Liver (tissue), 9 donors: ENCODE results near the gene TMEM108. TPM values are rescaled to one million over a fixed set of nuclear protein-coding genes. Genes with fewer than 3 reads are reported as not detected.

Experiments used
- DNase-seq: peaks from one replicate; pipeline ENCODE4 v3.0.0-alpha.2; 2017; ENCODE audit warnings: low spot score
- H3K27ac ChIP-seq, 2 donors: one replicate each; pipeline ENCODE4 v1.7.0; 2013; ENCODE audit warnings: inconsistent platforms in 2 of 2, low read length in 2 of 2, control low read depth in 1 of 2, low read depth in 1 of 2, mild to moderate bottlenecking in 1 of 2
- H3K27me3 ChIP-seq, 4 donors: one replicate each; pipeline versions ENCODE4 v1.6.1 to v1.7.0; 2013; ENCODE audit warnings: low read length in 3 of 4, inconsistent platforms in 1 of 4, mild to moderate bottlenecking in 1 of 4, moderate library complexity in 1 of 4; ENCODE audit not compliant: control insufficient read depth in 4 of 4, insufficient read depth in 4 of 4
- H3K36me3 ChIP-seq, 4 donors: one replicate each; pipeline versions ENCODE4 v1.6.1 to v1.7.0; 2013; ENCODE audit warnings: low read length in 3 of 4, mild to moderate bottlenecking in 3 of 4, low read depth in 1 of 4, moderate library complexity in 1 of 4; ENCODE audit not compliant: control insufficient read depth in 4 of 4, insufficient read depth in 3 of 4
- H3K4me1 ChIP-seq, 4 donors: one replicate each; pipeline versions ENCODE4 v1.6.1 to v1.7.0; 2013; ENCODE audit warnings: low read length in 3 of 4, mild to moderate bottlenecking in 3 of 4, moderate library complexity in 1 of 4; ENCODE audit not compliant: control insufficient read depth in 4 of 4, insufficient read depth in 4 of 4
- H3K4me3 ChIP-seq, 3 donors: one replicate each; pipeline versions ENCODE4 v1.6.1 to v1.7.0; 2013; ENCODE audit warnings: low read length in 3 of 3, control low read depth in 1 of 3, low read depth in 1 of 3, mild to moderate bottlenecking in 1 of 3
- H3K9ac ChIP-seq, 2 donors: one replicate each; pipeline ENCODE4 v1.7.0; 2013; ENCODE audit warnings: low read length in 2 of 2, mild to moderate bottlenecking in 2 of 2, moderate library complexity in 2 of 2, control low read depth in 1 of 2, low read depth in 1 of 2
- H3K9me3 ChIP-seq, 4 donors: one replicate each; pipeline versions ENCODE4 v1.6.1 to v1.7.0; 2013; ENCODE audit warnings: low read length in 3 of 4; ENCODE audit not compliant: control insufficient read depth in 4 of 4
- EGR1 ChIP-seq, 2 donors: IDR thresholded peaks; 2 replicates each; pipeline ENCODE4 v1.6.1; 2016 to 2018; ENCODE audit warnings: antibody characterized with exemption in 2 of 2, low read depth in 2 of 2
- FOXA1 ChIP-seq: IDR thresholded peaks from 2 replicates; pipeline ENCODE4 v1.6.1; 2016; ENCODE audit warnings: antibody characterized with exemption
- FOXA2 ChIP-seq: IDR thresholded peaks from 2 replicates; pipeline ENCODE4 v1.6.1; 2016; ENCODE audit warnings: antibody characterized with exemption
- GABPA ChIP-seq, 2 donors: IDR thresholded peaks in 1 of 2; conservative IDR thresholded peaks in 1 of 2; 2 replicates each; pipeline ENCODE4 v1.6.1; 2016; ENCODE audit warnings: antibody characterized with exemption in 2 of 2, mild to moderate bottlenecking in 1 of 2, moderate library complexity in 1 of 2
- HNF4A ChIP-seq, 2 donors: conservative IDR thresholded peaks; 2 replicates each; pipeline ENCODE4 v1.6.1; 2016; ENCODE audit warnings: antibody characterized with exemption in 2 of 2, mild to moderate bottlenecking in 2 of 2
- HNF4G ChIP-seq: IDR thresholded peaks from 2 replicates; pipeline ENCODE4 v1.6.1; 2016; ENCODE audit warnings: antibody characterized with exemption
- JUND ChIP-seq, 2 donors: IDR thresholded peaks; 2 replicates each; pipeline ENCODE4 v1.6.1; 2016; ENCODE audit warnings: antibody characterized with exemption in 2 of 2
- NR2F2 ChIP-seq: IDR thresholded peaks from 2 replicates; pipeline ENCODE4 v1.6.1; 2016; ENCODE audit warnings: antibody characterized with exemption
- RAD21 ChIP-seq, 2 donors: IDR thresholded peaks; 2 replicates each; pipeline ENCODE4 v1.6.1; 2016; ENCODE audit warnings: antibody characterized with exemption in 2 of 2, mild to moderate bottlenecking in 2 of 2
- RXRA ChIP-seq, 2 donors: IDR thresholded peaks; 2 replicates each; pipeline ENCODE4 v1.6.1; 2017 to 2018; ENCODE audit warnings: antibody characterized with exemption in 2 of 2, mild to moderate bottlenecking in 1 of 2
- SP1 ChIP-seq: IDR thresholded peaks from 2 replicates; pipeline ENCODE4 v1.6.1; 2018; ENCODE audit warnings: antibody characterized with exemption, mild to moderate bottlenecking
- TAF1 ChIP-seq: conservative IDR thresholded peaks from 2 replicates; pipeline ENCODE4 v1.6.1; 2016; ENCODE audit warnings: antibody characterized with exemption, mild to moderate bottlenecking
- YY1 ChIP-seq: IDR thresholded peaks from 2 replicates; pipeline ENCODE4 v1.6.1; 2016; ENCODE audit warnings: antibody characterized with exemption, mild to moderate bottlenecking
- WGBS: extraction: QIAGEN DNeasy Blood & Tissue Kit; methylation state at CpG from one replicate; pipeline ENCODE4 v1.1.7; 2013; 5-methylcytosine and 5-hydroxymethylcytosine counted together
- polyA plus RNA-seq, 2 donors: library from polyadenylated mRNA; stranded (reverse) in 1 of 2; unstranded in 1 of 2; fragments of 200-250 nt in 1 of 2; fragments of >200 nt in 1 of 2; fragmentation: Nextera tagmentation in 1 of 2; extraction: Ambion mirVana in 1 of 2; gene quantifications; one replicate each; pipeline versions ENCODE4 v1.2.1 to v1.2.3, GENCODE V29; 2013 to 2015
- total RNA-seq, 2 donors: library from RNA; depleted of rRNA; stranded (reverse); fragments of >200 nt; gene quantifications; one replicate each; pipeline ENCODE4 v1.2.3, GENCODE V29; 2014
- TF ChIP-seq, protein P1 (sequence below): IDR thresholded peaks from 2 replicates; pipeline ENCODE4 v1.6.1; 2016; ENCODE audit warnings: antibody characterized with exemption, mild to moderate bottlenecking
- TF ChIP-seq, protein P2 (sequence below): IDR thresholded peaks from 2 replicates; pipeline ENCODE4 v1.6.1; 2016; ENCODE audit warnings: antibody characterized with exemption
- TF ChIP-seq, protein P3 (sequence below): IDR thresholded peaks from 2 replicates; pipeline ENCODE4 v1.6.1; 2016; ENCODE audit warnings: antibody characterized with exemption
- TF ChIP-seq, protein P4 (sequence below): fragments of 150-350 bp; IDR thresholded peaks from 2 replicates; pipeline ENCODE4 v1.5.1; 2017; ENCODE audit warnings: improper control_type of control experiment, low read depth, low read length; ENCODE audit not compliant: missing input control
- TF ChIP-seq, protein P5 (sequence below): IDR thresholded peaks from 2 replicates; pipeline ENCODE4 v1.6.1; 2016; ENCODE audit warnings: antibody characterized with exemption
- donor health status: healthy.
- donor health status: healthy.
- donor health status: healthy.
- donor health status: healthy.
- donor health status: healthy.

TMEM108 gene
- total and polyA plus RNA-seq, 4 donors = 0.05 to 0.10 TPM; not detected in 2

DNA sequence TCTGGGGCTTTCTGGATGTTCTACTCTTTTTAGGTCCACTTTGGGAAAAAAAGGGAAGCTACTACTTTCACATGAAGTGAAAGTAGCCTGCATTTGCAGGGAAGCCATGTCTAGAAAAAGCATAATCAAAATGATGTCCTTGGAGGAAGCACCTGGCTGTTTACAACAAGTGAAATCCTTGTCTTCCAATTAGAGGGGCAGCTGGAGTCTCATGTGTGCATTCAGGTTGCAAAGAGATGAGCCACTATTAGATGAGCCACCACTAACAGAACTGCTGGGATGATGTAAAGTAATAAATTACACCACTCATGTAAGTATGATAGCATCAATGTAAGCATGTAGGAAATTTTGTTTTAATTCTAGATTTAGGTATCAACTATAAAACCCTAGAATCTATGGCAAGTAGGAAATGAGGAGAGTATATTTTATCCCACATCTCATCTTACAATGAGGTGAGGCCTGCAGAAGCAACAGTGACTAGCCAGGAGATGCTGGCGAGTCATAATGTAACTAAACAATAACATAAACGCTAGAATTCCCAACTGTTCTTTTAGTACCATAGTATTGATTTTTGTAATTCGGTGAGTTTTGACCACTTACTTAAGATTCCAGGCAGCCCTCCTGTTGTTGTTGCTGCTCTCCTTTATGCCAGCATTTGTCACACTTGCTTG lies 75.9 kb downstream of the TMEM108 start:
- WGBS = 91% methylated on average over 3 of the region's 3 CpGs
- Histone ChIP-seq H3K27me3 (peaks cover 0 to 3% (median 0%) of the 10 kb centered on the region in 4 donors), H3K36me3 (no peaks in the 10 kb centered on the region), H3K4me3 (no peak overlapping the region), H3K27ac (no peak overlapping the region), H3K9me3 (no peaks in the 10 kb centered on the region), H3K9ac (no peak overlapping the region), H3K4me1 (no peaks in the 10 kb centered on the region)
- TF ChIP-seq, protein P1, sequence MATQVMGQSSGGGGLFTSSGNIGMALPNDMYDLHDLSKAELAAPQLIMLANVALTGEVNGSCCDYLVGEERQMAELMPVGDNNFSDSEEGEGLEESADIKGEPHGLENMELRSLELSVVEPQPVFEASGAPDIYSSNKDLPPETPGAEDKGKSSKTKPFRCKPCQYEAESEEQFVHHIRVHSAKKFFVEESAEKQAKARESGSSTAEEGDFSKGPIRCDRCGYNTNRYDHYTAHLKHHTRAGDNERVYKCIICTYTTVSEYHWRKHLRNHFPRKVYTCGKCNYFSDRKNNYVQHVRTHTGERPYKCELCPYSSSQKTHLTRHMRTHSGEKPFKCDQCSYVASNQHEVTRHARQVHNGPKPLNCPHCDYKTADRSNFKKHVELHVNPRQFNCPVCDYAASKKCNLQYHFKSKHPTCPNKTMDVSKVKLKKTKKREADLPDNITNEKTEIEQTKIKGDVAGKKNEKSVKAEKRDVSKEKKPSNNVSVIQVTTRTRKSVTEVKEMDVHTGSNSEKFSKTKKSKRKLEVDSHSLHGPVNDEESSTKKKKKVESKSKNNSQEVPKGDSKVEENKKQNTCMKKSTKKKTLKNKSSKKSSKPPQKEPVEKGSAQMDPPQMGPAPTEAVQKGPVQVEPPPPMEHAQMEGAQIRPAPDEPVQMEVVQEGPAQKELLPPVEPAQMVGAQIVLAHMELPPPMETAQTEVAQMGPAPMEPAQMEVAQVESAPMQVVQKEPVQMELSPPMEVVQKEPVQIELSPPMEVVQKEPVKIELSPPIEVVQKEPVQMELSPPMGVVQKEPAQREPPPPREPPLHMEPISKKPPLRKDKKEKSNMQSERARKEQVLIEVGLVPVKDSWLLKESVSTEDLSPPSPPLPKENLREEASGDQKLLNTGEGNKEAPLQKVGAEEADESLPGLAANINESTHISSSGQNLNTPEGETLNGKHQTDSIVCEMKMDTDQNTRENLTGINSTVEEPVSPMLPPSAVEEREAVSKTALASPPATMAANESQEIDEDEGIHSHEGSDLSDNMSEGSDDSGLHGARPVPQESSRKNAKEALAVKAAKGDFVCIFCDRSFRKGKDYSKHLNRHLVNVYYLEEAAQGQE = no peak
- DNase-seq = no peak

DNA sequence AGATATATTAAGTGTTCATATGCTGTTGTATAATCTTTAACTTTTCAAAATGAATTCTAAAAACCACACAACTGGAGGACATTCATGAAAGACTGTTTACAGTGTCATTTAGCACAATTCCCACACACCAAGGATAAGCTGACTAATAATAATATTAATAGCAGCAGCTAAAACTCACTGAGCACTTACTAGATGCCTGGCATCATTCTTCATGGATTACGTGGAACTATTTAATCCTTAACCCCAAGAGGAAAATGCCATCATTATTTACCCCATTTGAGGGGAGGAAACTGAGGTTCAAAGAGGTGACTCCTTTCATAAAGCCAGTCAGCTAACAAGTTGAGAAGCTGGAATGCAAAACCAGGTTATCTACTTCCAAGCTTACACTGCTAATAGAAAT lies 77.0 kb downstream of the TMEM108 start:
- Histone ChIP-seq H3K4me1 (no peaks in the 10 kb centered on the region), H3K36me3 (no peaks in the 10 kb centered on the region), H3K9me3 (no peaks in the 10 kb centered on the region), H3K4me3 (no peak overlapping the region), H3K27me3 (peaks cover 0 to 3% (median 0%) of the 10 kb centered on the region in 4 donors), H3K9ac (no peak overlapping the region), H3K27ac (no peak overlapping the region)
- no peak for DNase-seq
- TF ChIP-seq, protein P2, sequence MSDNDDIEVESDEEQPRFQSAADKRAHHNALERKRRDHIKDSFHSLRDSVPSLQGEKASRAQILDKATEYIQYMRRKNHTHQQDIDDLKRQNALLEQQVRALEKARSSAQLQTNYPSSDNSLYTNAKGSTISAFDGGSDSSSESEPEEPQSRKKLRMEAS = no peak
- no peak for TF ChIP-seq EGR1 (IDR thresholded peaks at IDR 0.05; ENCODE audit: low read depth in 2 of 2)
- TF ChIP-seq YY1 = no peak
- no peak for TF ChIP-seq HNF4G
- no peak for TF ChIP-seq RAD21 (IDR thresholded peaks at IDR 0.05)
- TF ChIP-seq, protein P3, sequence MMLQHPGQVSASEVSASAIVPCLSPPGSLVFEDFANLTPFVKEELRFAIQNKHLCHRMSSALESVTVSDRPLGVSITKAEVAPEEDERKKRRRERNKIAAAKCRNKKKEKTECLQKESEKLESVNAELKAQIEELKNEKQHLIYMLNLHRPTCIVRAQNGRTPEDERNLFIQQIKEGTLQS = no peak
- TF ChIP-seq GABPA (IDR thresholded peaks at IDR 0.05 in 1 of 2, conservative IDR thresholded peaks at IDR 0.05 in 1 of 2) = no peak
- no peak for TF ChIP-seq FOXA2
- no peak for TF ChIP-seq JUND (IDR thresholded peaks at IDR 0.05)
- no peak for TF ChIP-seq SP1
- TF ChIP-seq, protein P4, sequence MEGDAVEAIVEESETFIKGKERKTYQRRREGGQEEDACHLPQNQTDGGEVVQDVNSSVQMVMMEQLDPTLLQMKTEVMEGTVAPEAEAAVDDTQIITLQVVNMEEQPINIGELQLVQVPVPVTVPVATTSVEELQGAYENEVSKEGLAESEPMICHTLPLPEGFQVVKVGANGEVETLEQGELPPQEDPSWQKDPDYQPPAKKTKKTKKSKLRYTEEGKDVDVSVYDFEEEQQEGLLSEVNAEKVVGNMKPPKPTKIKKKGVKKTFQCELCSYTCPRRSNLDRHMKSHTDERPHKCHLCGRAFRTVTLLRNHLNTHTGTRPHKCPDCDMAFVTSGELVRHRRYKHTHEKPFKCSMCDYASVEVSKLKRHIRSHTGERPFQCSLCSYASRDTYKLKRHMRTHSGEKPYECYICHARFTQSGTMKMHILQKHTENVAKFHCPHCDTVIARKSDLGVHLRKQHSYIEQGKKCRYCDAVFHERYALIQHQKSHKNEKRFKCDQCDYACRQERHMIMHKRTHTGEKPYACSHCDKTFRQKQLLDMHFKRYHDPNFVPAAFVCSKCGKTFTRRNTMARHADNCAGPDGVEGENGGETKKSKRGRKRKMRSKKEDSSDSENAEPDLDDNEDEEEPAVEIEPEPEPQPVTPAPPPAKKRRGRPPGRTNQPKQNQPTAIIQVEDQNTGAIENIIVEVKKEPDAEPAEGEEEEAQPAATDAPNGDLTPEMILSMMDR = no peak
- no peak for TF ChIP-seq RXRA (IDR thresholded peaks at IDR 0.05)
- TF ChIP-seq, protein P1 = no peak
- TF ChIP-seq HNF4A (conservative IDR thresholded peaks at IDR 0.05) = no peak
- TF ChIP-seq NR2F2 = no peak
- TF ChIP-seq FOXA1 = no peak
- TF ChIP-seq, protein P5, sequence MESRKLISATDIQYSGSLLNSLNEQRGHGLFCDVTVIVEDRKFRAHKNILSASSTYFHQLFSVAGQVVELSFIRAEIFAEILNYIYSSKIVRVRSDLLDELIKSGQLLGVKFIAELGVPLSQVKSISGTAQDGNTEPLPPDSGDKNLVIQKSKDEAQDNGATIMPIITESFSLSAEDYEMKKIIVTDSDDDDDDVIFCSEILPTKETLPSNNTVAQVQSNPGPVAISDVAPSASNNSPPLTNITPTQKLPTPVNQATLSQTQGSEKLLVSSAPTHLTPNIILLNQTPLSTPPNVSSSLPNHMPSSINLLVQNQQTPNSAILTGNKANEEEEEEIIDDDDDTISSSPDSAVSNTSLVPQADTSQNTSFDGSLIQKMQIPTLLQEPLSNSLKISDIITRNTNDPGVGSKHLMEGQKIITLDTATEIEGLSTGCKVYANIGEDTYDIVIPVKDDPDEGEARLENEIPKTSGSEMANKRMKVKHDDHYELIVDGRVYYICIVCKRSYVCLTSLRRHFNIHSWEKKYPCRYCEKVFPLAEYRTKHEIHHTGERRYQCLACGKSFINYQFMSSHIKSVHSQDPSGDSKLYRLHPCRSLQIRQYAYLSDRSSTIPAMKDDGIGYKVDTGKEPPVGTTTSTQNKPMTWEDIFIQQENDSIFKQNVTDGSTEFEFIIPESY = no peak
- no peak for TF ChIP-seq TAF1
- 87% methylated on average over 1 of the region's 1 CpG for WGBS
